Uterus (tissue), 2 donors: ENCODE data around the gene AJM1.

Experiments used
- CTCF ChIP-seq, 4 experiments: fragments of 200-600 bp in 2 of 4; fragments of 450-650 bp in 2 of 4; sonication (generic) in 2 of 4; IDR thresholded peaks; one replicate each; pipeline ENCODE4 v1.5.1; 2016 to 2019; ENCODE audit warnings: antibody characterized with exemption in 4 of 4, mild to moderate bottlenecking in 2 of 4, moderate library complexity in 1 of 4
- POLR2A ChIP-seq, 2 donors: fragments of 450-650 bp; IDR thresholded peaks; one replicate each; pipeline ENCODE4 v1.6.1; 2016; ENCODE audit warnings: antibody characterized with exemption in 2 of 2, mild to moderate bottlenecking in 1 of 2, moderate library complexity in 1 of 2

GRCh38 chr9:136881691-136882108, 39.4 kb downstream of the AJM1 start:
- no peak for TF ChIP-seq CTCF (IDR thresholded peaks at IDR 0.05)
- no peak for TF ChIP-seq POLR2A (IDR thresholded peaks at IDR 0.05)
